CD8-positive, alpha-beta memory T cell (primary cell): ENCODE measurements around the gene ATRNL1. TPM values are rescaled to one million over a fixed set of nuclear protein-coding genes. Genes with fewer than 3 reads are reported as not detected.
"Not testable (repeated sequence)": the region's sequence is repeated elsewhere in the genome, so short reads cannot be mapped to it uniquely, and the experiment has no call there.

Experiments used
- CTCF ChIA-PET: fragments of 350-600 bp; sonication (Branson Sonifier 250); formaldehyde crosslinking; loops from one replicate; lab custom pipeline; 2021; ENCODE audit warnings: antibody characterized with exemption; lab: Charles Lee
- POLR2A ChIA-PET: fragments of 350-600 bp; sonication (Branson Sonifier 250); formaldehyde crosslinking; loops from one replicate; lab custom pipeline; 2021; ENCODE audit warnings: antibody characterized with exemption; lab: Charles Lee
- DNase-seq, 5 donors: peaks; one replicate each; pipeline versions ENCODE4 v3.0.0 to v3.0.0-alpha.2; 2020 to 2022; ENCODE audit warnings: mixed read lengths in 1 of 5
- H3K27ac ChIP-seq: one replicate; pipeline ENCODE4 v1.7.0; 2013; ENCODE audit warnings: low read depth, mild to moderate bottlenecking, low read length, moderate library complexity
- H3K27me3 ChIP-seq: 2 replicates; pipeline ENCODE4 v1.7.0; 2013; ENCODE audit warnings: low read length, mild to moderate bottlenecking; ENCODE audit not compliant: insufficient read depth, poor library complexity, severe bottlenecking
- H3K36me3 ChIP-seq: 2 replicates; pipeline ENCODE4 v1.7.0; 2013; ENCODE audit warnings: mild to moderate bottlenecking, low read length, moderate library complexity; ENCODE audit not compliant: insufficient read depth
- H3K4me1 ChIP-seq: 2 replicates; pipeline ENCODE4 v1.7.0; 2013; ENCODE audit warnings: mild to moderate bottlenecking, low read length, moderate library complexity; ENCODE audit not compliant: insufficient read depth
- H3K4me3 ChIP-seq: 2 replicates; pipeline ENCODE4 v1.7.0; 2013; ENCODE audit warnings: mild to moderate bottlenecking, low read length
- H3K9me3 ChIP-seq: 2 replicates; pipeline ENCODE4 v1.7.0; 2013; ENCODE audit warnings: mild to moderate bottlenecking, low read length
- H3K27ac Mint-ChIP-seq, 8 donors: one replicate each; pipeline ENCODE4 v1.8.0; 2020 to 2021; ENCODE audit warnings: mixed read lengths in 8 of 8, mild to moderate bottlenecking in 6 of 8, inconsistent platforms in 3 of 8, moderate library complexity in 3 of 8
- H3K27me3 Mint-ChIP-seq, 2 donors: one replicate each; pipeline ENCODE4 v1.8.0; 2020 to 2021; ENCODE audit warnings: mixed read lengths in 2 of 2, mild to moderate bottlenecking in 1 of 2, moderate library complexity in 1 of 2
- H3K36me3 Mint-ChIP-seq, 3 donors: one replicate each; pipeline ENCODE4 v1.8.0; 2020 to 2021; ENCODE audit warnings: mixed read lengths in 3 of 3, inconsistent platforms in 1 of 3, mild to moderate bottlenecking in 1 of 3
- H3K4me1 Mint-ChIP-seq, 3 donors: one replicate each; pipeline ENCODE4 v1.8.0; 2020 to 2021; ENCODE audit warnings: mixed read lengths in 3 of 3, inconsistent platforms in 1 of 3, mild to moderate bottlenecking in 1 of 3
- H3K4me3 Mint-ChIP-seq, 7 donors: one replicate each; pipeline ENCODE4 v1.8.0; 2020 to 2021; ENCODE audit warnings: mixed read lengths in 7 of 7, mild to moderate bottlenecking in 6 of 7, moderate library complexity in 4 of 7, inconsistent platforms in 2 of 7
- H3K9me3 Mint-ChIP-seq, 5 donors: one replicate each; pipeline ENCODE4 v1.8.0; 2020 to 2022; ENCODE audit warnings: mixed read lengths in 5 of 5, mild to moderate bottlenecking in 3 of 5, moderate library complexity in 2 of 5, inconsistent platforms in 1 of 5
- polyA plus RNA-seq: library from polyadenylated mRNA; unstranded; fragments of 300-500 nt; fragmentation: Illumina TruSeq; gene quantifications from one replicate; pipeline ENCODE4 v1.2.3, GENCODE V29; 2021
- total RNA-seq, 2 experiments: library from RNA; stranded (reverse); gene quantifications; one replicate each; pipeline ENCODE4 v1.2.3, GENCODE V29; 2021

ATRNL1 gene
- total and polyA plus RNA-seq, 3 experiments from 2014 or later: not detected

DNA sequence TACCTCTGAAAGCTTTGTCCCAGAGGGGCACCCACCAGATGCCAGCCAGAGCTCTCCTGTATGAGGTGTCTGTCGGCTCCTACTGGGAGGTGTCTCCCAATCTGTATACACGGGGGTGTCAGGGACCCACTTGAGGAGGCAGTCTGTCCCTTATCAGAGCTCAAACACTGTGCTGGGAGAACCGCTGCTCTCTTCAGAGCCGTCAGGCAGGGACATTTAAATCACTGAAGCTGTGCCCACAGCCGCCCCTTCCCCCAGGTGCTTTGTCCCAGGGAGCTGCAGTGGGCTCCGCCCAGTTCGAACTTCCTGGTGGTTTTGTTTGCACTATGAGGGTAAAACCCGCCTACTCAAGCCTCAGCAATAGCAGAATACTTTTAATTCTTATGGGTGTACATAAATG is 665.3 kb downstream of the ATRNL1 start:
- H3K9me3 ChIP-seq, H3K27me3 Mint-ChIP-seq, DNase-seq, H3K27me3 ChIP-seq, H3K36me3 Mint-ChIP-seq, H3K36me3 ChIP-seq, H3K27ac ChIP-seq, H3K4me1 Mint-ChIP-seq, CTCF ChIA-PET, H3K4me3 ChIP-seq, H3K4me1 ChIP-seq, POLR2A ChIA-PET, H3K27ac Mint-ChIP-seq, H3K4me3 Mint-ChIP-seq: not testable (repeated sequence)
- H3K9me3 Mint-ChIP-seq: peaks cover 9 to 24% (median 17%) of the 10 kb centered on the region in 5 donors

GRCh38 chr10:115760131-115760530 is 667.0 kb downstream of the ATRNL1 start:
- no peak overlapping the region for H3K27ac Mint-ChIP-seq

GRCh38 chr10:115761166-115761565 is 668.0 kb downstream of the ATRNL1 start:
- no peak overlapping the region for H3K27ac Mint-ChIP-seq
- ChIA-PET CTCF (no interaction called here), POLR2A (no interaction called here)
- H3K4me1 Mint-ChIP-seq: no peaks in the 10 kb centered on the region
- DNase-seq: no peak
- Histone ChIP-seq H3K4me3 (no peak overlapping the region), H3K27ac (no peak overlapping the region), H3K4me1 (no peaks in the 10 kb centered on the region), H3K27me3 (no peaks in the 10 kb centered on the region), H3K9me3 (no peaks in the 10 kb centered on the region), H3K36me3 (no peaks in the 10 kb centered on the region)
- no peaks in the 10 kb centered on the region for H3K36me3 Mint-ChIP-seq
- no peaks in the 10 kb centered on the region for H3K27me3 Mint-ChIP-seq
- H3K9me3 Mint-ChIP-seq: peaks cover 9 to 24% (median 10%) of the 10 kb centered on the region in 5 donors
- no peak overlapping the region for H3K4me3 Mint-ChIP-seq

More at GRCh38 chr10:115760131-115760530, 667.0 kb downstream of the ATRNL1 start:
- Histone ChIP-seq H3K27me3 (no peaks in the 10 kb centered on the region), H3K9me3 (no peaks in the 10 kb centered on the region), H3K4me1 (no peaks in the 10 kb centered on the region), H3K4me3 (no peak overlapping the region), H3K27ac (no peak overlapping the region), H3K36me3 (no peaks in the 10 kb centered on the region)
- POLR2A ChIA-PET: no interaction called here
- no peaks in the 10 kb centered on the region for H3K36me3 Mint-ChIP-seq
- no peaks in the 10 kb centered on the region for H3K4me1 Mint-ChIP-seq
- CTCF ChIA-PET: no interaction called here
- DNase-seq: no peak
- H3K9me3 Mint-ChIP-seq: peaks cover 7 to 27% (median 17%) of the 10 kb centered on the region in 5 donors
- H3K27me3 Mint-ChIP-seq: no peaks in the 10 kb centered on the region
- no peak overlapping the region for H3K4me3 Mint-ChIP-seq

- CTCF ChIA-PET: no interaction called here
- Histone ChIP-seq H3K36me3 (no peaks in the 10 kb centered on the region), H3K27me3 (no peaks in the 10 kb centered on the region), H3K27ac (no peak overlapping the region), H3K9me3 (no peaks in the 10 kb centered on the region), H3K4me1 (no peaks in the 10 kb centered on the region), H3K4me3 (no peak overlapping the region)
- POLR2A ChIA-PET: no interaction called here
- H3K4me3 Mint-ChIP-seq: no peak overlapping the region
- DNase-seq: no peak
- H3K27ac Mint-ChIP-seq: no peak overlapping the region
- no peaks in the 10 kb centered on the region for H3K27me3 Mint-ChIP-seq
- H3K4me1 Mint-ChIP-seq: no peaks in the 10 kb centered on the region
- H3K36me3 Mint-ChIP-seq: no peaks in the 10 kb centered on the region
- H3K9me3 Mint-ChIP-seq: peaks cover 6 to 16% (median 9%) of the 10 kb centered on the region in 5 donors
Observed at GRCh38 chr10:115762029-115762428, 668.9 kb downstream of the ATRNL1 start.

GRCh38 chr10:115771755-115772154 is 678.6 kb downstream of the ATRNL1 start:
- ChIA-PET CTCF (no interaction called here), POLR2A (no interaction called here)
- Histone ChIP-seq H3K36me3 (no peaks in the 10 kb centered on the region), H3K9me3 (no peaks in the 10 kb centered on the region), H3K4me1 (no peaks in the 10 kb centered on the region), H3K27me3 (no peaks in the 10 kb centered on the region), H3K27ac (no peak overlapping the region), H3K4me3 (no peak overlapping the region)
- DNase-seq: no peak
- no peaks in the 10 kb centered on the region for H3K27me3 Mint-ChIP-seq
- H3K36me3 Mint-ChIP-seq: no peaks in the 10 kb centered on the region
- H3K4me1 Mint-ChIP-seq: no peaks in the 10 kb centered on the region
- no peak overlapping the region for H3K4me3 Mint-ChIP-seq
- peaks cover 0 to 9% (median 6%) of the 10 kb centered on the region in 5 donors for H3K9me3 Mint-ChIP-seq
- H3K27ac Mint-ChIP-seq: no peak overlapping the region

- no peak overlapping the region for H3K27ac Mint-ChIP-seq
- Histone ChIP-seq H3K36me3 (no peaks in the 10 kb centered on the region), H3K27ac (no peak overlapping the region), H3K9me3 (no peaks in the 10 kb centered on the region), H3K4me3 (no peak overlapping the region), H3K4me1 (no peaks in the 10 kb centered on the region), H3K27me3 (no peaks in the 10 kb centered on the region)
- H3K9me3 Mint-ChIP-seq: peaks cover 0 to 11% (median 6%) of the 10 kb centered on the region in 5 donors
- peaks cover 0 to 1% (median 0%) of the 10 kb centered on the region in 3 donors for H3K36me3 Mint-ChIP-seq
- no peak for DNase-seq
- H3K4me1 Mint-ChIP-seq: no peaks in the 10 kb centered on the region
- ChIA-PET CTCF (no interaction called here), POLR2A (no interaction called here)
- no peak overlapping the region for H3K4me3 Mint-ChIP-seq
- no peaks in the 10 kb centered on the region for H3K27me3 Mint-ChIP-seq
Observed at GRCh38 chr10:115772606-115773005, 679.4 kb downstream of the ATRNL1 start.

GRCh38 chr10:115773832-115774231 is 680.7 kb downstream of the ATRNL1 start:
- H3K4me1 Mint-ChIP-seq: no peaks in the 10 kb centered on the region
- Histone ChIP-seq H3K27ac (no peak overlapping the region), H3K4me1 (no peaks in the 10 kb centered on the region), H3K36me3 (no peaks in the 10 kb centered on the region), H3K9me3 (no peaks in the 10 kb centered on the region), H3K4me3 (no peak overlapping the region), H3K27me3 (no peaks in the 10 kb centered on the region)
- no peak for DNase-seq
- peaks cover 0 to 23% (median 5%) of the 10 kb centered on the region in 5 donors for H3K9me3 Mint-ChIP-seq
- no peak overlapping the region for H3K4me3 Mint-ChIP-seq
- ChIA-PET POLR2A (no interaction called here), CTCF (no interaction called here)
- no peaks in the 10 kb centered on the region for H3K27me3 Mint-ChIP-seq
- H3K27ac Mint-ChIP-seq: no peak overlapping the region
- H3K36me3 Mint-ChIP-seq: peaks cover 0 to 1% (median 0%) of the 10 kb centered on the region in 3 donors

GRCh38 chr10:115774721-115775120 is 681.6 kb downstream of the ATRNL1 start:
- no peaks in the 10 kb centered on the region for H3K27me3 Mint-ChIP-seq
- no peaks in the 10 kb centered on the region for H3K4me1 ChIP-seq
- no peak overlapping the region for H3K4me3 Mint-ChIP-seq
- DNase-seq: no peak
- H3K27me3 ChIP-seq: no peaks in the 10 kb centered on the region
- no peaks in the 10 kb centered on the region for H3K4me1 Mint-ChIP-seq
- ChIA-PET POLR2A (no interaction called here), CTCF (no interaction called here)
- H3K9me3 Mint-ChIP-seq: peaks cover 0 to 26% (median 6%) of the 10 kb centered on the region in 5 donors
- H3K4me3 ChIP-seq: no peak overlapping the region
- H3K9me3 ChIP-seq: no peaks in the 10 kb centered on the region
- H3K36me3 Mint-ChIP-seq: peaks cover 0 to 1% (median 0%) of the 10 kb centered on the region in 3 donors
- H3K36me3 ChIP-seq: no peaks in the 10 kb centered on the region
- H3K27ac ChIP-seq: no peak overlapping the region
- H3K27ac Mint-ChIP-seq: no peak overlapping the region

- no peak overlapping the region for H3K4me3 ChIP-seq
- no peaks in the 10 kb centered on the region for H3K27me3 Mint-ChIP-seq
- no peak overlapping the region for H3K4me3 Mint-ChIP-seq
- H3K27ac Mint-ChIP-seq: no peak overlapping the region
- peaks cover 0 to 28% (median 7%) of the 10 kb centered on the region in 5 donors for H3K9me3 Mint-ChIP-seq
- no peaks in the 10 kb centered on the region for H3K36me3 ChIP-seq
- no peaks in the 10 kb centered on the region for H3K4me1 ChIP-seq
- no peaks in the 10 kb centered on the region for H3K9me3 ChIP-seq
- no peak for DNase-seq
- ChIA-PET CTCF (no interaction called here), POLR2A (no interaction called here)
- H3K27ac ChIP-seq: no peak overlapping the region
- H3K4me1 Mint-ChIP-seq: no peaks in the 10 kb centered on the region
- H3K27me3 ChIP-seq: no peaks in the 10 kb centered on the region
- H3K36me3 Mint-ChIP-seq: peaks cover 0 to 1% (median 0%) of the 10 kb centered on the region in 3 donors
Observed at GRCh38 chr10:115777646-115778045, 684.5 kb downstream of the ATRNL1 start.
